Hippocampal formation (tissue), 2 donors: ENCODE data around the gene TRAF3.
"Not testable (repeated sequence)": the region's sequence is repeated elsewhere in the genome, so short reads cannot be mapped to it uniquely, and the experiment has no call there.

Experiments
- DNase-seq, 2 donors: peaks; one replicate each; lab custom pipeline; 2025; lab: John Stamatoyannopoulos, UW

TRAF3 gene

DNA sequence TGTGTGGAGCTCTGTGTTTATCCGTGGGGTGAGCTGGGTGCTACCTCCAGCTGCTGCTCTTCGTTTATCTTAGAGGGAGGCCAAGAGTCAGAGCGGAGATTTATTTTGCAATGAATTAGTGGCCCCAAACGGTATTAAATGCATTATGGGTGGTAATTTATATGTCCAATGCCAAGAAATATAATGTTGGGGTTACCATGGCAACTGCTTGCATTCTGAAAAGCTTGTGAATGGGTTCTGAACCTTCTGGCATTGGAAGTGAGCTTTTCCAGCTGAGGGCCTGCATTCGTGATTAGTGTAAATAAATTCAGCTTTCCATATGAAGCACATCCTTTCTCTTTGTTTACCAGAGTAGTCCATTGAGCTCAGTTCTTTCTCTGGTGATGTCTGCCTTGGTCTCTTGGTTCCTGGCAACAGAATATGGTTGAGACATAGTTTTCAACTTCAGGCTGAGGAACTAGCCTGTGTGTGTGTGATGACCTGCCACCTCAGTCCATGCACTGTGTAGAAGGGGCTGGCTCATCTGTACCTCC lies 51.8 kb downstream of the TRAF3 start:
- DNase-seq, result no peak

- DNase-seq, result no peak
Measured at GRCh38 chr14:102830474-102831045, 53.3 kb downstream of the TRAF3 start.

GRCh38 chr14:102831163-102831804 lies 54.0 kb downstream of the TRAF3 start:
- no peak for DNase-seq

DNA sequence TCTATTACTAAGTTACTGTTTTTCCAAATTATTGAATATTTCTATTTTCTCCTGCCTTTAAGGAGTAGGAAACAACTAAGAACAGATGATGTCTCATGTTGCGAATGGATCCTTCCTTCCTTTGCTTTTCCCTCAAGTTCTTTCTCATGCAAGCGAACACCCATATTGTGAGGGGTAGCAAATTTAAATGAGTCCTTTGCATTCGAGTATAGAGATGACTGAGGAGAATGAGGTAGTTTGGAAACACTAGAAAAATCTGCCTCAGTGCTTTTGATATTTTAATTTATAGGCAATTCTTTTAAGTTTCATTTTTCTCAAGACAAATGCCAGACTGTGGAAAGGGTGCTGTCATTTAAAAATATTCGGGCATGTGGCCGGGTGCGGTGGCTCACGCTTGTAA lies 56.1 kb downstream of the TRAF3 start:
- no peak for DNase-seq

GRCh38 chr14:102833991-102834390 lies 56.7 kb downstream of the TRAF3 start:
- no peak for DNase-seq

- DNase-seq, result no peak
Measured at GRCh38 chr14:102835959-102836358, 58.7 kb downstream of the TRAF3 start.

DNA sequence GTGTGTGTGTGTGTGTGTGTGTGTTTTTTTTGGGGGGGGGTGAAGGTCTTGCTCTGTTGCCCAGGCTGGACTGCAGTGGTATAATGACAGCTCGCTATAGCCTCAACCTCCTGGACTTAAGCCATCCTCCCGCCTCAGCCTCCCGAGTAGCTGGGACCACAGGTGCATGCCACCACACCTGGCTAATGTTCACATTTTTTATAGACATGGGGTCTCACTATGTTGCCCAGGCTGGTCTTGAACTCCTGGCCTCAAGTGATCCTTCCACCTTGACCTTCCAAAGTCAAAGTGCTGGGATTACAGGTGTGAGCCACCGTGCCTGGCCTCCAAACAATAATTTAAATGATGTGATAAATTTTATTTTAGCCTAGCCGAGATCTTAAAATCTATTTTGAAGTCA lies 59.9 kb downstream of the TRAF3 start:
- not testable (repeated sequence) for DNase-seq

DNA sequence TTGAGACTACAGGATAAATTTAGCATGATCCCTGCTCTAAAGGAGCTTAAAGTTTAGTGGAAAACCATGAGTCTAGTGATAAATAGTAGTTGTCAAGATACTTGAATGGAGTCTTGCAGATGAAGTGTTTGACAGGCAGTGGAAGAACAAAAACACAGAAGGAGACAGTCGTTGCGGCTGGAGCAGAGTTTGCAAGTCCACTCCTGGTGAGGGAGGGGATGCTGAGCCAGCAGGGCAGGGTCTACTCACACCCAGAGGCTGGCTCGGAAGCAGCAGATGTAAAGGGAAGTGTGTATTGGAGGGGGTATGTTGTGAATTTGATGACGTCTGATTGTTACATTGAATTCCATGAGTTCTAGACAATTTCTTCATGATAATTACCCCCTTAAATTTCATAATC lies 61.3 kb downstream of the TRAF3 start:
- no peak for DNase-seq

- no peak for DNase-seq
Measured at GRCh38 chr14:102840115-102840514, 62.9 kb downstream of the TRAF3 start.

DNA sequence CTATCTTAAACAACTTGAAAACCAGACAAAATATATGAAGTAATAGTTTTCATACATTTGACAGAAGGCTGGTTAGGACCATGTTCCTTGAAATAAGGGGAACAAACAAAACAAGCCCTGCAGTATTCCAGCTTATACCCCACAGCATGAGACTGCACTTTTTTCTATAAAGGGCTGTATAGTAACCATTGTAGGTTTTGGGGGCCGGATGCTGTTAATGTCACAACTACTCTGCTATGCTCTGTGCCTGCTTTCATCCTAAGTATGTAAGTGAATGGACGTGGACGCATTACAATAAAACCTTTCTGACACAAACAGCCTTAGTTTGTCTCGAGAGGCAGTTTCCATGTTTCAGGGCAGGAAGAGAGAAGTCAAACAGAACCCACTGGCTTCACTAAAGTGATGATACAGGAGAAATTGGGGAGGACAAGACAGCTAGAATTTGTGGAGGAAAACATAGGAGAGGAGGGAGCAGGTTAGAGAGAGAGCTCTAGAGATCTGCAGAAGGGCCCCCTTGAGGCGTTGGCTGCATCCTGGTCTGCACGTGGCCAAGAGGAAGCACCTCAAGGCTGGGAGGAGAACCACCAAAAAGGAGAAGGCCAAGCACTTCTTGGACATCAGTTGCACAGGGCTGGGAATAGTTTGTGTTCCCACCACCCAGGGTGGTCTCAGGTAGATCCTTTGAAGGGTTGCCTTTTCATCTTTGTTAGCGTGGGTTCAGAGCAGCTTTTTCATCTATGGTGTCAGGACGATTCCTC lies 63.7 kb downstream of the TRAF3 start:
- no peak for DNase-seq

GRCh38 chr14:102848830-102849525 lies 71.7 kb downstream of the TRAF3 start:
- no peak for DNase-seq

DNA sequence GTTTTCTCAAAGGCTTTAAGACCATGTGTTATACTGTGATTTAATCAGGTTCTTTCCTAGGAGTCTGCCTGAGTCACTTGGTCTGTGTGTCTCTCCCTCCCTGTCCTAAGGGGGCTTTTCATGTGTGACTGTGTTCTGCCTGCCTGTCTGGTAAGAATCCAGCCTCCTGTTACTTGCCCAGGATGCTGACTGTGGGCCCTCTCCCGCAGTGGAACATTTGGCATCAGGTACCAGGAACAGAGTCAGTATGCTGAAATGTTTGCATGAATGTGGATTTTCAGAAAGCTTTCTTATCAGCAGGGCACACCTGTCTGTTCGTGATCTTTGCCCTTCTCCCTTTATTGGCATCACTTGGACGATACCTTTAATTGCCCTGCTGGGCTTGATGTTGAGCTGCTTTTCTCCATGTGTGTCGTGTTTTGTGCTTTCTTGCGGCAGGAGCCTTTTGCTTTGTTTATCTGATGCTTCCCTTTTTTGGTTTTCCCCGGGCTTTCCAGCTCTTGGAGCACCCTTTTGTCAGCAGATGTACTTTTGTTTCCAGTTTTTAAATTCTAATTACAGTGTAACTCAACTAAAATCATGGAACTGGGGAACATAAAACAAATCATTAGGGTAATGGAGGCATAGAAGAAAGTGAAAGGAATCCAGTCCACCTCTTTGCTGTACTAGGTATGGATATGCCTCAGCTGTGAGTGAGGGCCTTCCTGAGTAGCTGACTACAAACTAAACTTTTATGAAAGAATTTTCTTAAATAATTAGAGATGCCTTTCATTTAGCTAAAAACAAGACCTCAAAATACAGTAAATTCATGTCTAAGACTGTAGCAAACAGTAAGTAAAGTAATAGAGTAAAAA lies 72.5 kb downstream of the TRAF3 start:
- DNase-seq, result no peak

GRCh38 chr14:102853648-102854047 lies 76.4 kb downstream of the TRAF3 start:
- no peak for DNase-seq

- DNase-seq, result no peak
Measured at GRCh38 chr14:102854091-102854703, 76.9 kb downstream of the TRAF3 start.

- no peak for DNase-seq
Measured at GRCh38 chr14:102856179-102856578, 78.9 kb downstream of the TRAF3 start.

GRCh38 chr14:102857444-102857843 lies 80.2 kb downstream of the TRAF3 start:
- no peak for DNase-seq

DNA sequence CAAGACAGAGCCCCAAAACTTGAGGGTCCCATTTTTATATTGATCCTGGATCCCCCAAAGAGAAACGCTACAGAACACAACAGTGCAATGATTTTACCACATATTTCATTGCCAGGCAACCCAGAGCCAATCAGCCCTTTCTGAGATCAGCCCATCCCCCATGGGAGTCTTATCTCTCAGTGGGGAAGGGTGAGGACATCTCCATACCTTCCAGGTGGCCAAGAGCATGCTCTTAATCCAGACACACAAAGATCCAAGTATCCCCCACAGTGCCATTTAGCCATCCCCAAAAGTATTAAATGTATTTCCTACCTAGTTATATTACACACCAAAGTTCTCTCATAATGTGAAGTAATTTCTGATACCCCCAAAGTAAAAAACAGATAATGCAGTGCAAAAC lies 82.7 kb downstream of the TRAF3 start:
- DNase-seq, result no peak

- no peak for DNase-seq
Measured at GRCh38 chr14:102862154-102862773, 85.0 kb downstream of the TRAF3 start.

DNA sequence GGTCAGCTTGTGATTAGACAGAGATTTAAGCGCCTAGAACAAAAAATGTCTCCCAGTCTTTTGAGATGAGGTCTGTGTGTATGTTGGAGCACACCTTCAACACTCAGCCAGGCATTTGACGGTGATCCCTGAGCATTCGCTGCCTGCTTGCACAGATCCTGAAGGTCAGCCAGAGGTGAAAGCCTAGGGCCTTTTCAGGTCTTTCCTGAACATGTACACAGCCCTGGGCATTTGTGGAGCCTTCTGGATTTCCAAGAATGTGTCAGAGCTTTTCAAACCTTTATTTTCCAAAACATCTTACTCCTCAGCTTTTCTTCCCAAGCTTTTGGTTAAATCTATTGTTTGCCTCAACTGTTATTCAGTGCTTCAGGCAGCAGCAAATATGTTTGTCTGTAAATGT lies 86.1 kb downstream of the TRAF3 start:
- DNase-seq, result no peak

- not testable (repeated sequence) for DNase-seq
Measured at GRCh38 chr14:102865916-102866315, 88.7 kb downstream of the TRAF3 start.
